SK-N-SH (cell line): ENCODE data around the gene PEX16.

Source experiments
- TF ChIP-seq, protein P1 (sequence below): fragments of 200-600 bp; sonication (generic); IDR thresholded peaks from 2 replicates; pipeline ENCODE4 v1.6.1; 2017; ENCODE audit warnings: antibody characterized with exemption, mild to moderate bottlenecking, moderate library complexity
- TF ChIP-seq, protein P2 (sequence below): fragments of 150-350 bp; IDR thresholded peaks from 2 replicates; pipeline ENCODE4 v1.6.1; 2016; ENCODE audit warnings: mild to moderate bottlenecking, low read depth, low read length

DNA sequence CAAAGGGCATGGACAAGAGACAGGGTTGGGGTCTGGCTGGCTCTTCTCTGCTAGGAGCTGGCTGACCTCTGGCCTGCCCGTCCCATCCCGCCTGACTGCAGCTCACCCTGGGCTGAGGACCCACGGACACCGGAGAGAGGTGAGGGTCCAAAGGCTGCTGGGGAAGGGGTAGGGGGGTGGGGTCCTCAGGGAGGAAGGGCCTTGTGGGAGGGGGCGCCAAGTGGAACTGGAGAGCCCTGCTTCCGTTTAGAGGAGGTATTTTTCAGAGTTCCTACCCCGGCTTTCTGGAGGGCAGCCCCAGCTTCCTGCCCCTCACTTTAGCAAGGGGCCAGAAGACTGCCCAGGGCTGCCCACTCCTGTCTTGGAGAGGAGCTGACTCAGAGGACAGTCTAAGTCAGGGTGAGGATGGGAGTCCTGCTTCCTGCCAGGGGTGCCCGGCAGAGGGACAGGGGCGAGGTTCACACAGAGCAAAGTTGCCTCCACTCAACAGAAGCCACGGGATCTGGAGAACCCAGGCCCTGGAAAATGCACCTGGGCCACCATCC, 11.9 kb upstream of the PEX16 start:
- TF ChIP-seq, protein P1, sequence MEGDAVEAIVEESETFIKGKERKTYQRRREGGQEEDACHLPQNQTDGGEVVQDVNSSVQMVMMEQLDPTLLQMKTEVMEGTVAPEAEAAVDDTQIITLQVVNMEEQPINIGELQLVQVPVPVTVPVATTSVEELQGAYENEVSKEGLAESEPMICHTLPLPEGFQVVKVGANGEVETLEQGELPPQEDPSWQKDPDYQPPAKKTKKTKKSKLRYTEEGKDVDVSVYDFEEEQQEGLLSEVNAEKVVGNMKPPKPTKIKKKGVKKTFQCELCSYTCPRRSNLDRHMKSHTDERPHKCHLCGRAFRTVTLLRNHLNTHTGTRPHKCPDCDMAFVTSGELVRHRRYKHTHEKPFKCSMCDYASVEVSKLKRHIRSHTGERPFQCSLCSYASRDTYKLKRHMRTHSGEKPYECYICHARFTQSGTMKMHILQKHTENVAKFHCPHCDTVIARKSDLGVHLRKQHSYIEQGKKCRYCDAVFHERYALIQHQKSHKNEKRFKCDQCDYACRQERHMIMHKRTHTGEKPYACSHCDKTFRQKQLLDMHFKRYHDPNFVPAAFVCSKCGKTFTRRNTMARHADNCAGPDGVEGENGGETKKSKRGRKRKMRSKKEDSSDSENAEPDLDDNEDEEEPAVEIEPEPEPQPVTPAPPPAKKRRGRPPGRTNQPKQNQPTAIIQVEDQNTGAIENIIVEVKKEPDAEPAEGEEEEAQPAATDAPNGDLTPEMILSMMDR: no peak
- TF ChIP-seq, protein P2, sequence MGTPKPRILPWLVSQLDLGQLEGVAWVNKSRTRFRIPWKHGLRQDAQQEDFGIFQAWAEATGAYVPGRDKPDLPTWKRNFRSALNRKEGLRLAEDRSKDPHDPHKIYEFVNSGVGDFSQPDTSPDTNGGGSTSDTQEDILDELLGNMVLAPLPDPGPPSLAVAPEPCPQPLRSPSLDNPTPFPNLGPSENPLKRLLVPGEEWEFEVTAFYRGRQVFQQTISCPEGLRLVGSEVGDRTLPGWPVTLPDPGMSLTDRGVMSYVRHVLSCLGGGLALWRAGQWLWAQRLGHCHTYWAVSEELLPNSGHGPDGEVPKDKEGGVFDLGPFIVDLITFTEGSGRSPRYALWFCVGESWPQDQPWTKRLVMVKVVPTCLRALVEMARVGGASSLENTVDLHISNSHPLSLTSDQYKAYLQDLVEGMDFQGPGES: no peak
